ENCODE measurements around the gene RHOT1.
A peak's percentile ranks its signal among the peaks of the same experiment; 100 is the strongest.
"Not testable (repeated sequence)": the region's sequence is repeated elsewhere in the genome, so short reads cannot be mapped to it uniquely, and the experiment has no call there.

RHOT1 gene

GRCh38 chr17:32141258-32141657 is 1.0 kb upstream of the RHOT1 start:
- no peak for TF ChIP-seq ZNF274 (IDR thresholded peaks at IDR 0.05; ENCODE audit: low read depth, low read length)
- H3K4me3 ChIP-seq (ENCODE audit: low read length): no peak overlapping the region; the same call in 1 of the 2 replicates

GRCh38 chr17:32141679-32142037 is 644 bp upstream of the RHOT1 start:
- no peak for TF ChIP-seq ZNF274 (IDR thresholded peaks at IDR 0.05; ENCODE audit: low read depth, low read length)
- peak overlapping the region; percentile 57 for H3K4me3 ChIP-seq (ENCODE audit: low read length)

GRCh38 chr17:32142857-32143526 is 690 bp downstream of the RHOT1 start:
- TF ChIP-seq ZNF274 (IDR thresholded peaks at IDR 0.05; ENCODE audit: low read depth, low read length): no peak

GRCh38 chr17:32143527-32143870 is 1.2 kb downstream of the RHOT1 start:
- no peak for TF ChIP-seq ZNF274 (IDR thresholded peaks at IDR 0.05; ENCODE audit: low read depth, low read length)
- peak overlapping the region; percentile 90; the same call in 1 of the 2 replicates for H3K4me3 ChIP-seq (ENCODE audit: low read length)

More at GRCh38 chr17:32142857-32143526, 690 bp downstream of the RHOT1 start:
- H3K4me3 ChIP-seq (ENCODE audit: low read length): peak overlapping the region; percentile 90

- not testable (repeated sequence) for H3K4me3 ChIP-seq (ENCODE audit: low read length)
These were observed 2.1 kb downstream of the RHOT1 start for GRCh38 chr17:32144442-32144841.

- no peak for TF ChIP-seq ZNF274 (IDR thresholded peaks at IDR 0.05; ENCODE audit: low read depth, low read length)
- no peak overlapping the region for H3K4me3 ChIP-seq (ENCODE audit: low read length)
These were observed 6.0 kb downstream of the RHOT1 start for GRCh38 chr17:32148351-32148750.

- H3K4me3 ChIP-seq (ENCODE audit: low read length): no peak overlapping the region
- TF ChIP-seq ZNF274 (IDR thresholded peaks at IDR 0.05; ENCODE audit: low read depth, low read length): no peak
These were observed 8.1 kb downstream of the RHOT1 start for GRCh38 chr17:32150358-32150757.

- H3K4me3 ChIP-seq (ENCODE audit: low read length): no peak overlapping the region
- TF ChIP-seq ZNF274 (IDR thresholded peaks at IDR 0.05; ENCODE audit: low read depth, low read length): no peak
These were observed 9.8 kb downstream of the RHOT1 start for GRCh38 chr17:32152130-32152529.

- no peak for TF ChIP-seq ZNF274 (IDR thresholded peaks at IDR 0.05; ENCODE audit: low read depth, low read length)
- H3K4me3 ChIP-seq (ENCODE audit: low read length): no peak overlapping the region
These were observed 13.6 kb downstream of the RHOT1 start for GRCh38 chr17:32155896-32156295.

- no peak overlapping the region for H3K4me3 ChIP-seq (ENCODE audit: low read length)
- TF ChIP-seq ZNF274 (IDR thresholded peaks at IDR 0.05; ENCODE audit: low read depth, low read length): no peak
These were observed 14.4 kb downstream of the RHOT1 start for GRCh38 chr17:32156656-32157055.

GRCh38 chr17:32157225-32157624 is 14.9 kb downstream of the RHOT1 start:
- H3K4me3 ChIP-seq (ENCODE audit: low read length): no peak overlapping the region
- TF ChIP-seq ZNF274 (IDR thresholded peaks at IDR 0.05; ENCODE audit: low read depth, low read length): no peak

- H3K4me3 ChIP-seq (ENCODE audit: low read length): no peak overlapping the region
- no peak for TF ChIP-seq ZNF274 (IDR thresholded peaks at IDR 0.05; ENCODE audit: low read depth, low read length)
These were observed 16.7 kb downstream of the RHOT1 start for GRCh38 chr17:32158870-32159585.

GRCh38 chr17:32159586-32160438 is 17.5 kb downstream of the RHOT1 start:
- H3K4me3 ChIP-seq (ENCODE audit: low read length): no peak overlapping the region
- no peak for TF ChIP-seq ZNF274 (IDR thresholded peaks at IDR 0.05; ENCODE audit: low read depth, low read length)

GRCh38 chr17:32160526-32160925 is 18.2 kb downstream of the RHOT1 start:
- no peak for TF ChIP-seq ZNF274 (IDR thresholded peaks at IDR 0.05; ENCODE audit: low read depth, low read length)
- H3K4me3 ChIP-seq (ENCODE audit: low read length): no peak overlapping the region

- H3K4me3 ChIP-seq (ENCODE audit: low read length): no peak overlapping the region
- TF ChIP-seq ZNF274 (IDR thresholded peaks at IDR 0.05; ENCODE audit: low read depth, low read length): no peak
These were observed 18.7 kb downstream of the RHOT1 start for GRCh38 chr17:32161029-32161428.

Data from GM08714 (cell line).